GM10847 (cell line): ENCODE data around the gene B3GNT3.
A peak's percentile ranks its signal among the peaks of the same experiment; 100 is the strongest.

Experiments
- POLR2A ChIP-seq: IDR thresholded peaks from 2 replicates; pipeline ENCODE4 v1.6.1; 2011; ENCODE audit not compliant: insufficient read length; ENCODE audit errors: extremely low read depth

Gene B3GNT3

DNA sequence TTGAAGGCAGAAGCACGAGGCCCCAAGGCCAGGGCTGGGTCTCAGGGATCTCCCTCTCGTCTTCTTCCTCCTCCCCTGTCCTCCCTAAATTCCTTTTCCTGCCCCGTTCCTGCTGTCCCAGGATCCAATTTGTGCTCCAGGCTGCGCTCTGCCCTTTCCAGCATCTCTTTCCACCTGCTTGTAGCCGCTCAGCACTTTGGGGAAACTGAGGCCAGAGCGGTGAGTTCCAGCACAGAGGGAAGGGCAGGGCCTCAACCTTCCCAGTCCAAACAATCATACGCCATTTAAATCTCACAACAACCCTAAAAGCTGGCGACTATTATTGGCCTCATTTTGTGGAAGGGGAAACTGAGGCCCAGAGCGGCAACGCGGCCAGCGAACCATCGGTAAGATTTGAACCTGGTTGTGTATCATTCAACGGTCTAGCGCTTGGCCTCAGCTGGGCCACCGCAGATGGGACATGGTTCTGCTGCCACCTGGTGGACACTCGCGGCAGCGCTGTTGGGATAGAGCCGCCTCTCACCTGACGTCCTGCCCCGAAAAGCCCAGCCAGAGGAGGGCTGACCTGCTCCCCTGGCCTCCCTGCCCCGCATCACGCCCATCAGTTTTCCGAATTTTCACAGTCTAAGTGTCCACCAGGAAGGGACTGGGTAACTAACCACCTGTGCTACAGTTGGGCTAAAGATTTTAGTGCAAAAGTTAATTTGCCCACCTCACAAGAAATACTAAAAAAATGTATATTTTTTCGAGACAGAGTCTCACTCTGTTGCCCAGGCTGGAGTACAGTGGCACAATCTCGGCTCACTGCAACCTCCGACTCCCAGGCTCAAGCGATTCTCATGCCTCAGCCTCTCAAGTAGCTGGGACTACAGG lies 60.6 kb downstream of the B3GNT3 start:
- no peak for TF ChIP-seq POLR2A

DNA sequence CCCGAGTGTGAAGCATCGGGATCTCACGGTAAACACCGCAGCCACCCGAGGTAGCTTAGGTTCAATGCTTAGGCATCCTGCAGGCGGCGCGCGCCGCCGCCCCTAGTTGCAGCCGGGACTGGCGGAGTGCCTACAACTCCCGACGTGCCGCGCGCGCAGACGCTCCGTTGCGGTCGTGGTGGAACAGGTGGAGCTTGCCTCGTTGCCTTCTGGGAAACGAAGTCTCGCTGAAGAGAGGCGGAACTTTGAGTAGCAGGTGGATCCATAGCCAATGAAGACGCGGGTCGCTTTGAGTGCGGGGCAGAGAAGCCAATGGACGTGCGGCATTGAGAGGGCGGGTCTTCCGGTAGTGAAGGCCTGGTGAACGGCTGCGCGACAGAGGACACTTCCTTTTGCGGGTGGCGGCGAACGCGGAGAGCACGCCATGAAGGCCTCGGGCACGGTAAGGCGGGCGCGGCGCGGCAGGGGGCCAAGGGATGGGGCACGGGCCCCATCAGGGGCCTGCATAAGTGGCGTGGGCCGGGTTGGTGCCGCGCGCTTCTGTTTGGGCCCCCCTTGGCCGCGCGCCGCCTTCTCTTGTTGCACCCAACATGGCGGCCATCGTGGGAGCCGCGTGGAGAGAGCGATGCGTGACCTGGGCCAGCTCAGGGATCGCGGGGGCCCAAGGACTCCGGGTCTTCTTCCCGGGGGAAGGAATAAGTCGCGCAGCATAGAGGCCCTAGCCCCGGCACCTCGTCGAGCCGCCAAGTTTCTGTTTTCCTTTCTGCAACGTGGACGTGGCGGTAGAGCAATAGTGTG lies 64.8 kb downstream of the B3GNT3 start, which contains the start of gene RPL18A:
RPL18A (plus strand) TSS at position 378 of the 798 bp plus-strand sequence; CDS start at position 425, 47 bp downstream.
- TF ChIP-seq POLR2A, result peak; percentile 95

DNA sequence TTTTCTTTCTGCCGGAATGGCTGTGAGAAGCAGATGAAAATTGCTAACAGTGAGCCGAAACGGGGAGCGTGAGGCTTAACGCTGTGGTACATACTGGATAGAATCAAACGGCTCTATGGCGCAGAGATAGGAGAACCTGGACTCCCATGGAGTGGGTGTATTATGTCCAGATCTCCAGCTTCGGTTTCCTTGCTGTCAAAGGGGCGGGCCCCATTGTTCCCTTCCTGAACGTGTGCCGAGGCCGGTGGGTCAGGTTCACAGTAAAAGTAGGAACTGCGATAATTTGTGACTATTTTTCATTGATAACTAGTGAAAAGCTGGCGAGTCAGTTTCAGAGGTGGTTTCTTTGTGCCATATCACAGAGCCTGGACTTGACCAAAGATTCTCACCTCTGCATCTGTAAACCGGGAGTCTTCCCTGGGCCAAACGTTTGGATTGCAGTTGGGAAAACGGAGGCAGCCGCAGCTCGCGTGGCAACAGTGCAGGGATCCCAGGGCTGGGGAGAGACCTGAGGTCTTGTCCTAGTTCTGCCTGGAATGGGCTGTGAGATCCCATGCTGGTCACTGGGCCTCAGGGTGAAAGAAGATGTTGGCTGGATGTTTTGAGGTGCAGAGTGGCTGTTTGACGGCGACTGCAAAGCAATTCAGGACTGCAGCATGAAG lies 65.5 kb downstream of the B3GNT3 start:
- TF ChIP-seq POLR2A, result no peak

DNA sequence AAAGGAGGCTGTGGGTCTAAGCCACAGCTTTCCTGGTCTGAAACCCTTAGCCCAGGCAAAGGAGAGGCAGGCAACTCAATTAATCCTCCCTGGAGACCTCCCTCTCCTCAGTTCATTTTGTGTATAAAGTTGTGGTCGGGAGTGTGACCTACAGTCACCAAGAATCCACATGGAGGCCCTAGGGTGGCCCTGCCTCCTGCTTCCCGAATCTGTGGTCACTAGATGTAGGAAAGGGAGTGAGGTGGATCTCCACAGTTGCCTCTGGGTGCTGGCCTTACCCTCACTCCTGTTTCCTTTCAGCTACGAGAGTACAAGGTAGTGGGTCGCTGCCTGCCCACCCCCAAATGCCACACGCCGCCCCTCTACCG lies 66.0 kb downstream of the B3GNT3 start:
- no peak for TF ChIP-seq POLR2A

DNA sequence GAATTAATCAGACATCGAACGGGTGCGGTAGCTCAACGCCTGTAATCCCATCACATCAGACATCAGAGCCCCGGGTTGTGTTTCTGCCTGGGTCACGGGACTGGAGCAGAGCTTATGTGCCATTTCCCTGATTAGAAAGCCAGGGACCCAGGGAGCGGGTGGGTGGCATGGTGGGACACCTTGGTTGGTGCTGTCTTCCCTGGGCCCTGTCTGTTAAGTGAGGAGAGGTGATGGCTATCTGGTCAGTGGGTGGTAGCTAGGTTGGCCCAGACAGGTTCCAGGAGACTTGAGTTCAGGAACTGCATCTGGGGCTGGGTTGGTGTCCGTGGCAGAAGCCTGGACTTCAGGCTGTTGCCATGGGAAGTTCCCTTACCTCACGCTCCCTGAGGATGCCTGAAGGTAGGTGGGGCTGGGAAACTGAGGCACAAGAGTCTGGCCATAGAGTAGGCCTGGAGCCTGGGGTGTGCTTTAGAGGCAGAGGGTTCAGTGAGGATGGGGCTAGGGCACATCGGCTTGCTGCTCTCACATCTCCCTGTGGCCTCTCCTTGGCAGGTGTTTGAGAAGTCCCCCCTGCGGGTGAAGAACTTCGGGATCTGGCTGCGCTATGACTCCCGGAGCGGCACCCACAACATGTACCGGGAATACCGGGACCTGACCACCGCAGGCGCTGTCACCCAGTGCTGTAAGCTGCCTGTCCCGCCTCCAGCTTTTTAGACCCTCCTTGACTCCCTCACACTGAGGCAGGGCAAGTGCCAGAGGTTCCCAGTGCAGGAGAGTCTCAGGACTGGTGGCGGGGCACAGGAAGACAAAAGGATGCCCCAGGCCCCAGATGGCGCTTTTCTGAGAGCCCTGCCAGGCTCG lies 66.8 kb downstream of the B3GNT3 start:
- TF ChIP-seq POLR2A, result no peak

DNA sequence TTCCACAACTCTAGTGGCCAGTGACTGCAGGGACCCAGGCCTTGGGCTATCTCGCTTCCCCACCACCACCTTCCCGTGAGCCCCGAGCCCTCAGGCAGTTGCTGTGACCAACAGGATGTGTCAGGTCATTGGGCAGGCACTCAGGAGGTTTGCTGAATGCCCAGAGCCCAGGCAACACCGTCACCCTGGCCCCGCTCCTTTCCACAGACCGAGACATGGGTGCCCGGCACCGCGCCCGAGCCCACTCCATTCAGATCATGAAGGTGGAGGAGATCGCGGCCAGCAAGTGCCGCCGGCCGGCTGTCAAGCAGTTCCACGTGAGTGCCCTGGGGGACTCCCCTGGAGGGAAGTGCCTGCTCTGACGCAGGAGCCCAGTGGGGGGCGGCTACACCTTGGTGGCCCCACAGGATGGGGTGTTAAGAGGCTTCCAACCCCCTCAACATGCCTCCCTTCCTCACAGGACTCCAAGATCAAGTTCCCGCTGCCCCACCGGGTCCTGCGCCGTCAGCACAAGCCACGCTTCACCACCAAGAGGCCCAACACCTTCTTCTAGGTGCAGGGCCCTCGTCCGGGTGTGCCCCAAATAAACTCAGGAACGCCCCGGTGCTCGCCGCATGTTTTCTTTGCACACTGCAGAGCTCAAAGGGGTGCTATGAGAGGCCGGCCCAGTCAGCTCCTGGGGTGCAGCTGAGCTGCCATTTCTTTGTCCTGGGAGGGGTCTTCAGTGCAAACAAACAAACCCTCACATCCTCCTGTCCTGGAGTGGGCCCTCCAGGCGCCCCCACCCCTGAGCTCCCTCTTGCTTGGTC lies 68.0 kb downstream of the B3GNT3 start:
- TF ChIP-seq POLR2A, result no peak
